ENCODE data around the gene RCVRN. TPM values are rescaled to one million over a fixed set of nuclear protein-coding genes. Genes with fewer than 3 reads are reported as not detected.
"Not testable (repeated sequence)": the region's sequence is repeated elsewhere in the genome, so short reads cannot be mapped to it uniquely, and the experiment has no call there.

The RCVRN gene
- polyA plus RNA-seq, 1 donor = 0.25 TPM

DNA sequence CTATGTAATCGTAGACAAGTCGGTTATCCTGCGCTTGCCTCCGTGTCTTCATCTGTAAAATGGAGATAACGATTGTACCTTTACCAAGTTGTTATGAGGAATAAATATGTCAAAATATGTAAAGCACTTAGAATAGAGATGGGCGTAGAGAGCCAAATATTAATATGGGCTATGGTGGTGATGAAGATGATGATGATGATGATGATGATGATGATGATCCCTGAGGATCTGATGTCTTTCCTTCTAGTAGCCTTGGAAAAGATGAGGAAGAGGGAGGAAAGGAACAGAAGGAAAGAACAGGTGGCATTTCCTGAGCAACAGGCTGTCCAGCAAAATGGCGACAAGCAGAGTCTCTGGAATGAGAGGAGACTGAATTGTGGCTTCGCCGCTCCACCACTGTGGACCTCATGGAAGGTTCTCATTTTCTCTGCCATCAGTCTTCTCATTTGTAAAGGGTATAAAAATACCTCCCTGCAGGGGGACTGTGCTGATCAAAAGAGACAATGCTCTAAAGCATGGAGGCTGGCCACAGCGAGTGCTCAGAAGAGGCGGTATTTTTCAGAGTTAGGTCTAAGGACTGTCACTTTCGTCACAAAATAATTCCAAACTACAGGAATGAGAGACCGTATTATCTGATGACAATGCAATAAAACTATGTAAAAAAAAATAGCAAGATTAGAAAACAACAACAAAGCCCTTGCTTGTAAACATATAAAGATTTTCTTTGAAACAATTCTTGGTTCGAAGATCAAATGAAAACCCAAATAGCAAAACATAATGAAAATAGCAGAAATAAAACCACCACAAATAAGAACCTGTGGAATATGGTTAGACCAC is 17.2 kb upstream of the RCVRN start:
- DNase-seq (ENCODE audit: low read depth) = no peak

DNA sequence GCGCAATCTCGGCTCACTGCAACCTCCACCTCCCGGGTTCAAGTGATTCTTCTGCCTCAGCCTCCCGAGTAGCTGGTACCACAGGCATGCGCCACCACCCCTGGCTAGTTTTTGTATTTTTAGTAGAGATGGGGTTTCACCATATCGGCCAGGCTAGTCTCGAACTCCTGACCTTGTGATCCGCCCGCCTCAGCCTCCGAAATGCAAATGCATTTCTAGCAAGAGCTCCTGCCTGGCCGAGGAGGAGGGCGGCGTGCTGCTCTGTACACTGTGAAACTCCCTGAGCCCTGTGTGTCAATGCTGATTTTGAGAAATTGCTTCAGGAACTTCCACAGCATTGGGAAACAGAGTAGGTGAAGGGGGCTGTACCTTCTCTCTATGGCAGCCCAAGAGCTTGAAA is 16.1 kb upstream of the RCVRN start:
- DNase-seq (ENCODE audit: low read depth) = not testable (repeated sequence)

GRCh38 chr17:9918804-9919352 is 13.8 kb upstream of the RCVRN start:
- DNase-seq (ENCODE audit: low read depth) = no peak

DNA sequence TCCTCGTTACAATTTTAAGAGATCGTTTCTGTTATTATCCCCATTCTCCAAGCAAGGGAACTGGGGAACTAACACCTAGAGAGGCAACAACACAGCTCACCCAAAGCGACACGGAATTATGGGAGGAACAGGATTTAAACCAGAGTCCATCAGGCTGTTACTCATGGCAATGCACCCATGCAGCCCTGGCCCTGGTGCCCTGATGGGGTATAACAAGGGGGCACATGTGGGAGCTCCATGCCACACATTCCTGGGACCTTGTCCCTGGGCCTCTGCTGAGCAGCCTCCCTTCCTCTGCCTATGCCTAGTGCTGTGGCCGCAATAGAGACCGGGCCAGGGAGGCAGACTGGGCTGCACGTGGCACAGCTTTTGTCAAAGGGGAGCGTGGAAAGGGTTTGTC is 13.3 kb upstream of the RCVRN start:
- DNase-seq (ENCODE audit: low read depth) = no peak

DNA sequence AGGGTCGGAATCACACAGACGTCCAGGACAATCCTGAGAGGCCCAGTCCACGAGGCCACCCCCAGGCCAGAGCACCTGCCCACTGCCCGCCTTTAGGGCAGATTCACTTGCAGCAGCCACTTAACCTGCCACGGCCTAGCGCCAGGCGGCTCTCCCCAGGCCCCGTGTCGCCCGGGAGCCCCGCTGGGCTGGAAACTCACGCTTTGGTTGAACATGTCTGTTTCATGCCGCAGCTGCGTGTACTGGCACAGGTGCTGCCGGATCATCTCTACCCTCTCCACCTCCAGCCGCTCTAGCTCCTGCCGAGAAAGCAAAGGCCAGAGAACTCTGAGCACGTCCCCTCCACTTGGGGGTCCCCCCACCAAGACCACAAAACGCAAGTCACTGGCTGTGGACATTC is 12.7 kb upstream of the RCVRN start:
- no peak for DNase-seq (ENCODE audit: low read depth)

- DNase-seq (ENCODE audit: low read depth) = no peak
Measured at GRCh38 chr17:9917131-9917530, 12.1 kb upstream of the RCVRN start.

DNA sequence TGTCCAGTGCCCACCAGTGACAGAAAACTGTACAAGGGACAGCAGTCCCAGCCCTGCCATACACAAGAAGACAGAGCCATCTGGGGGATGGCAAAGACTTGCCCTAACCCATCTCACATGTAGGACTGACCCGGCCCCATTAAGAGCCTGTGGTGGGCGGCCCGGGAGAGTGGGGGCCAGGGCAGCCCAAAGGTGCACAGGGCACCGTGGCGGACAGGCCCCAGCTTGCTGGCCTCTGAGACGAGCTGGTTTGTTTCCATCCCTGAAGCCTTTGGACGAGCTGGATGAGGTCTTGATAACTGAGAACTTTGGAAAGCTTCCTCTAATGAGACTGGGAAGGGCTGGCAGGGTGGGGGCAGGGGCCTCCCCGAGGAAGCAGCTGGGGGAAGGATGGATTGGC is 11.0 kb upstream of the RCVRN start:
- no peak for DNase-seq (ENCODE audit: low read depth)

DNA sequence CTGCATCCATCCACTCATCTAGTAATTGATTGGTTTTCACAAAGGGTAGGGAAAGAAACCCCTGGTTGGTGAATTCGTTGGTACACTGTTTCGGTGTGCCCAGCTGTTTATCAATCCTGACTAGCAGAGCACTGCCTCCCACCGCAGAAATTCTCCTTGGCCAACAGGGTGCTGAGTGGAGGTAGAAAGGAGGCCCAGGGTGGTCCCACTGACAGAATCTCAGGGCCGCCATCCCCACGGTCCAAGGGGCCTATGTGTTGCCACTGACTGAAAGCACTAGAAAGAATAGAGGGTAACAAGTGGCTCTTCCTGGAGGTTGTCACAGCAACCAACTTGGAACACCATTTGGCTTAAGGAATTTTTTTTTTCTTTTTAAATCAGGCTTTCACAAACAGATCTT is 8.4 kb upstream of the RCVRN start:
- DNase-seq (ENCODE audit: low read depth) = no peak

DNA sequence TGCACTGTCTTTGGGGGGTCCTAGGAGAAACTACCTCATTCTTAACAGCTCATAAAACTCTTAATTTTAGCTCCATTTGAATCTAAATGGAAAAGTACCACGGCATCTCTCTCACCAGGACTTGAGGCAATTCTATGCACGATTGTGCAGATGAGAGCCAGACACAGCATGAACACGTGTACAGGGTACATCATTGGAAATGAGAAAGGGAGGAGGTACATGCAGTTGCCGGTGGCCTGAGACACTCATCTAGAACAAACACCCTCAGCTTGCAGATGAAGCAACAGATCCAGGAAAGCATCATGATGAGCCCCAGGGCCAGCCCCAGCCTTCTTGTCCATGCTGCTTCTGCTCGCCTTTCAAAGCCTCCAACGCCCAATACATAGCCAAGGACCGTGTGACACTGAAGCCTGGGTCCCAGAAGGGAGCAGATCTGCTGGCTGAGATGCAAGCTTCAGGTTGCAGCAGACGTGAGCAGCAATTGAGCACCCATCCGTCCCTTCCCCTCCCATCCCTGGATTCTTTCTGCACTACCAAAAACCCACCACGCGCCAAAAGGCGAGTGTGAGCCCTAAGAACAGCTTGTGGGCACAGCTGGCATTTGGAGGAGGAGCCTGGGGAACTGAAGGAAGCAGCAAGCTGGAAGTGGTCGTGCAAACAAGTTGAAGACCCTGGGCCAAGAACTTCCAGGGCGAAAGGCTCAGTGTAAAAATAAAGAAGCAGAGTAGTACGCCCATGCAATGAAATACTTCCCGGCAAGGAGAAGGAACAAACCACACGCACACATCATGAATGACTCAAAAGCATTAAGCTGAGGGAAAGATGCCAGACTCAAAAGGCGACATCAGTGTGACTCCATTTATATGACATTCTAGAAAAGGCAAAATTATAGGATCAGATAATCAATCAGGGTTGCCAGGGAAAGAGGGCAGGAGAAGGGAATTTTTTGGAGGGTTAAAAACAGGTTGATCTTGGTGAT is 7.3 kb upstream of the RCVRN start:
- DNase-seq (ENCODE audit: low read depth) = no peak

DNA sequence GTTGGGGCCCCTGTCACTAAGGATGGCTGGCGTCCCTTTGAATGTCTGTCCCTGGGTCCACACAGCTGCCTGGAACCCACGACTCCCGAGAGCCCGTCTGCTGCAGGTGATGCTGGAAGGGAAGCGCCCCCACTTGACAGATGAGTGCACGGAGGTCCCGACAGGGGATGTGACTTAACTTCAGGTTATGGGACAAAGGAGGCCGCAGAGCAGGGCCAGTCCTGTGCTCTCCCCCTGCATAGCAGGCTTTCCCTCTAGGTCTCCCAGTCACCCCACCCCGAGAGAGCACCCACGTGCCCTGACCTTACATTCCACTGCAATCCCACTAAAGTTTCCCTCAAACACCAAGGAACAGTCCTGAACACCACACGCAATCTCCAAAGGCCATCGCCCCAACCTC is 6.0 kb upstream of the RCVRN start:
- DNase-seq (ENCODE audit: low read depth) = no peak

GRCh38 chr17:9908649-9909042 is 3.6 kb upstream of the RCVRN start:
- DNase-seq (ENCODE audit: low read depth) = no peak

DNA sequence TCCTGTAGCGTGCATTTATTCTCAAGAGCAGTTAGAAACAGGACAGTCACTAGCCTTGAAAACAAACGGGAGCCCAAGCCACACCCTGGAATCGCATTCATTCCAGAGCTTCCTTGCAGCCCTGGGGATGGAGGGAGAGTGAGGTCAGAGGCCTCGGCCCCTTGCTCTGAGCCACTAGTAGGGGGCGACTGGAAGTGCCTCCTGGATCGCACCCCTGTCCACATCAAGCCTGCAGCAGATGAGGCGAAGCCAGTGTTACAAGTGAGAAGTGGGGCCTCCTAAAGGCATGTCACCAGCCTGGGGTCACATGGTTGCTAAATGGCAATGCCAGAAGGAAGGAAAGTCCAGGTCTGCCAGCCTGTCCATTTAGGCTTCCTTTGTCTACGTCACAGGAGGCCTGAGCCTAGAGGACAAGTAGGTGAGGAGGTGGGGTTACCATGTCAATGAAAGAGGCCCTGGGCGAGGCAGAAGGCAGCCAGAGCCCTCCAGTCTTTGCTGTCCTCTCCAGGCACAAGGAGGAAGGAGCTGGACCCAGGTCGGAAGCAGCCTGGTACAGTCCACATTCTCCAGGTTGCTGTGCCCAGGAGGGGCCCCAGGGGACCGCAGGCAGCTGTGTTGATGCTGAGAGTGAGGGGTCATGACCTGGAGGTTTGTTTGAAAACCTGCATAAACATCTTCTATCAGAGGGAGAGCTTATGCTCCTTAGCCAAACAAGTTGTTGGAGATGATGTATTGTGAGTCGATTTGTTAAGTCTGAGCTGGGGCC is 3.0 kb upstream of the RCVRN start:
- no peak for DNase-seq (ENCODE audit: low read depth)

- DNase-seq (ENCODE audit: low read depth) = no peak
Measured at GRCh38 chr17:9907131-9907530, 2.1 kb upstream of the RCVRN start.

- no peak for DNase-seq (ENCODE audit: low read depth)
Measured at GRCh38 chr17:9906616-9907015, 1.5 kb upstream of the RCVRN start.

GRCh38 chr17:9905902-9906301 is 831 bp upstream of the RCVRN start:
- DNase-seq (ENCODE audit: low read depth) = no peak

- DNase-seq (ENCODE audit: low read depth) = no peak
Measured at GRCh38 chr17:9904277-9905077, 594 bp downstream of the RCVRN start.

DNA sequence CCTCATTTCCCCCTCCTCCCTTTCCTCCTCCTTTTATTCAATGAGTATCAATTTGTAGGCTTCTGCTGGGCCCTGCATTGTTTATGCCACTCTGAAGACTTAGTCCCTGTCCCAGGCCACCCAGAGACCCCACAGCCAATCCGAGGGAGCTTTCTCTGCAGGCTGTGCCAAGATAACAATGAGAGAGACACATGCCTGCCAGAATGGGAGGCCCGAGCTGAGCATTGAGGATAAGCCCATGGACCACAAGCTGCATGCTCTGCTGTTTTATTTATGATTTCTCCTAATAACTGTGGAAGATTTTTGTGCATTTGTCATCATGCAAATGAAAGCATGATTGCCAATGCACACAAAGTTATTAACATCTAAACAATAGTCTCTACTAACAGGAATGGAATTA is 3.0 kb downstream of the RCVRN start:
- DNase-seq (ENCODE audit: low read depth) = no peak

- DNase-seq (ENCODE audit: low read depth) = peak; percentile 52
Measured at GRCh38 chr17:9900784-9901183, 4.3 kb downstream of the RCVRN start.

- DNase-seq (ENCODE audit: low read depth) = no peak
Measured at GRCh38 chr17:9900044-9900594, 5.0 kb downstream of the RCVRN start.

DNA sequence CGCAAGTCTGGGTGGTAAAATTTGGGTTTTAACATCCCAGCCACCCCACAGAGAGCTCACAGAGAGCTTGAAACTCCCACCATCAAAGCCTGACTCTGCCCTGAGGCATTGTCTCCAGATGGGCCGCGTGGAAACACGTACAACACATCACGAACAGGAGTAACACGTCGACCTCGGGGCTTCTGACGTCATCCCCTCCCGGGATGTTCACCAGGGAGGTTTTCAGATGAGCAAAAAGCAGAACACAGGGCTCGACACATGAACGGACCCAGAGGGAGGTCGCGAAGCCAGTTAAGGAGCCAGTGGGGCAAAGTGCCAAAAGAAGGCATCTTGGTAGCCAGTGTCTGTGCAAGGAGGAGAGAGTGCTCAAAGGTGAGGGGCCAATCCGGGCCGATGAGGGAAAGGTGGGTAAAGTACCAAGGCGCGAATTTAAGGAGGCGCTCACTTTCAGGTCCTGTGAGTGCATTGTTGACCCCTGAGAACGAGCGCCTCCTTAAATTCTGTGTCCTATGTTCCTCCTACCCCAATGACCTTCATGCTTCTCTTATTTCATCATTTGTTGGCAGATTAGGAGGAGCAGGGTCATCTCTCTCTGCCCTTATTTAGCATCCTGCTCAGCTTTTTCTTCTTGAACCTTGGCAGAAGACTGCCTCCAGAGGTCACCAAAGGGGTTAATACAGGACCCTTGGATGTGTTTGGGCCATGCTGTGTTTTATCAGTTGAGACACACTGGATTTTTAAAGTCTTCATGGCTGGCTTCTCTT is 5.6 kb downstream of the RCVRN start:
- DNase-seq (ENCODE audit: low read depth) = no peak

Data from forelimb muscle (tissue), 1 donor.